Thyroid gland (tissue), 4 donors: Measurements from ENCODE around the gene RPL36A. TPM values are rescaled to one million over a fixed set of nuclear protein-coding genes. Genes with fewer than 3 reads are reported as not detected.

ENCODE experiments used
- DNase-seq, 2 donors: peaks; one replicate each; pipeline ENCODE4 v3.0.0-alpha.2; 2019
- H3K27ac ChIP-seq, 3 donors: fragments of 200-600 bp; sonication (generic); 1 replicate in 2 of 3; 2 replicates in 1 of 3; pipeline ENCODE4 v1.5.1; 2016 to 2019; ENCODE audit warnings: mild to moderate bottlenecking in 1 of 3, moderate library complexity in 1 of 3
- H3K27me3 ChIP-seq: fragments of 200-600 bp; sonication (generic); one replicate; pipeline ENCODE4 v1.5.1; 2019
- H3K36me3 ChIP-seq, 2 donors: fragments of 200-600 bp; sonication (generic); one replicate each; pipeline ENCODE4 v1.5.1; 2016 to 2019
- H3K4me1 ChIP-seq, 2 donors: fragments of 200-600 bp; sonication (generic); one replicate each; pipeline ENCODE4 v1.5.1; 2017 to 2019
- H3K4me3 ChIP-seq, 3 donors: fragments of 200-600 bp; sonication (generic); replicated peaks in 1 of 3; 1 replicate in 2 of 3; 2 replicates in 1 of 3; pipeline ENCODE4 v1.5.1; 2016; ENCODE audit warnings: mild to moderate bottlenecking in 1 of 3
- H3K9me3 ChIP-seq: fragments of 200-600 bp; sonication (generic); one replicate; pipeline ENCODE4 v1.5.1; 2017
- POLR2A ChIP-seq, 2 donors: fragments of 450-650 bp; IDR thresholded peaks; one replicate each; pipeline ENCODE4 v1.6.1; 2017; ENCODE audit warnings: antibody characterized with exemption in 2 of 2, mild to moderate bottlenecking in 2 of 2, moderate library complexity in 1 of 2
- WGBS, 2 donors: methylation state at CpG; one replicate each; pipeline ENCODE4 v1.1.5; 2017; 5-methylcytosine and 5-hydroxymethylcytosine counted together
- intact Hi-C: fragments of 100-400 bp; cut with DNase I; formaldehyde crosslinking; loops from one replicate; pipeline ENCODE4 v1.15.1; 2023
- total RNA-seq, 4 donors: library from RNA; depleted of rRNA; stranded (reverse); fragments of >200 nt; gene quantifications; one replicate each; pipeline ENCODE4 v1.2.3, GENCODE V29; 2016
- TF ChIP-seq, protein P1 (sequence below), 6 experiments: fragments of 200-600 bp in 3 of 6; fragments of 450-650 bp in 3 of 6; sonication (generic) in 3 of 6; IDR thresholded peaks; one replicate each; pipeline ENCODE4 v1.5.1; 2016 to 2019; ENCODE audit warnings: antibody characterized with exemption in 6 of 6, mild to moderate bottlenecking in 2 of 6, inconsistent platforms in 1 of 6, moderate library complexity in 1 of 6

The RPL36A gene
- 1,000 to 10,000 TPM in 2 of 4 donors, 100 to 1,000 TPM in 2; 258 to 2,076 (median 1,246) TPM for total RNA-seq

DNA sequence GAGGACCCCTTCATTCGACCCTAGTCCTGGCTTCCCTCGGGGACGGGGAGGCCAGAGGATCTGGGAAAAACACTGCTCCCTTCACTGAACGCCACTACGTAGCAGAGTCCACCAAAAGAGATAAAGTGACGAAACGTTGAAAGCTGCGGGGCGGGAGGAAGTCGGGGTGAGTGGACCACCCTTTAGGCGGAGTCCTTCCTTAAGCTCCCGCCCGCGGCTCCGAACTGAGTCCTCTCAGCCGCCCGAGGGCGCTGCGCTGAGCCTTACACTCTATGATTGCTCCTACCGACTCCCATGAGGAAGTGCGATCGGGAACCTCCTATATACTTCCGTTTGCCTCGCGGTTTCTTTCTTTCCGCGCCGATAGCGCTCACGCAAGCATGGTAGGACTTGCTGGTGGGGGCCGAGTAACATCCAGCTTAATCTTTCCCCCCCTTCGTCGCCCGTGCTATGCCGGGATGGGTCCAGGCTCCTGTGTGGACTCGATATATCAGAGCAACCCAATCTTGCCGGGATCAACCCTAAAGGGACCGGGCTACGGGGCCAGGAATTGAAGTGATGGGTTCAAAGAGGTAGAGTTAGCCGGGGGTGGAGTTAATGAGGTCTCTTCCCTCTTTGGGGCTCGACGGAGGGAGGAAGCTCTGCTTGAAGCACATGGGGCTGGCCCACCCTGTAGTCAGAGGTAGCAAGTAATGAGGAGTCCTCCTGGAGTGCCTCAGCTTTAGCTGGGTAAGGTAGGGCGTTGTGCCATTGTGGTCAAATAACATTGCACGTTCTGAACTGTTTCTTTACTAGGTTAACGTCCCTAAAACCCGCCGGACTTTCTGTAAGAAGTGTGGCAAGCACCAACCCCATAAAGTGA is at the start of gene RPL36A:
TSS of gene RPL36A (plus strand) at position 348 of the 862 bp plus-strand sequence. CDS start at position 381, 33 bp downstream.
- intact Hi-C loops = no loop called here
- Histone ChIP-seq H3K4me3 (peak within 1 kb of the TSS; percentile 9 to 51 (median 30)), H3K4me1 (no peaks in the 10 kb centered on the region), H3K27me3 (no peaks in the 10 kb centered on the region), H3K36me3 (no peaks in the 10 kb centered on the region), H3K9me3 (no peaks in the 10 kb centered on the region), H3K27ac (peak within 1 kb of the TSS; percentile 30 to 69 (median 58))
- DNase-seq = peak; percentile 84
- 1% methylated on average over 13 to 20 of the region's 47 CpGs for WGBS, 2 donors
- TF ChIP-seq, protein P1, sequence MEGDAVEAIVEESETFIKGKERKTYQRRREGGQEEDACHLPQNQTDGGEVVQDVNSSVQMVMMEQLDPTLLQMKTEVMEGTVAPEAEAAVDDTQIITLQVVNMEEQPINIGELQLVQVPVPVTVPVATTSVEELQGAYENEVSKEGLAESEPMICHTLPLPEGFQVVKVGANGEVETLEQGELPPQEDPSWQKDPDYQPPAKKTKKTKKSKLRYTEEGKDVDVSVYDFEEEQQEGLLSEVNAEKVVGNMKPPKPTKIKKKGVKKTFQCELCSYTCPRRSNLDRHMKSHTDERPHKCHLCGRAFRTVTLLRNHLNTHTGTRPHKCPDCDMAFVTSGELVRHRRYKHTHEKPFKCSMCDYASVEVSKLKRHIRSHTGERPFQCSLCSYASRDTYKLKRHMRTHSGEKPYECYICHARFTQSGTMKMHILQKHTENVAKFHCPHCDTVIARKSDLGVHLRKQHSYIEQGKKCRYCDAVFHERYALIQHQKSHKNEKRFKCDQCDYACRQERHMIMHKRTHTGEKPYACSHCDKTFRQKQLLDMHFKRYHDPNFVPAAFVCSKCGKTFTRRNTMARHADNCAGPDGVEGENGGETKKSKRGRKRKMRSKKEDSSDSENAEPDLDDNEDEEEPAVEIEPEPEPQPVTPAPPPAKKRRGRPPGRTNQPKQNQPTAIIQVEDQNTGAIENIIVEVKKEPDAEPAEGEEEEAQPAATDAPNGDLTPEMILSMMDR (IDR thresholded peaks at IDR 0.05) = peak in 4 of 6 experiments; percentile 51 to 69 (median 64)
- peak in 1 of 2 donors; percentile 77 for TF ChIP-seq POLR2A (IDR thresholded peaks at IDR 0.05)

DNA sequence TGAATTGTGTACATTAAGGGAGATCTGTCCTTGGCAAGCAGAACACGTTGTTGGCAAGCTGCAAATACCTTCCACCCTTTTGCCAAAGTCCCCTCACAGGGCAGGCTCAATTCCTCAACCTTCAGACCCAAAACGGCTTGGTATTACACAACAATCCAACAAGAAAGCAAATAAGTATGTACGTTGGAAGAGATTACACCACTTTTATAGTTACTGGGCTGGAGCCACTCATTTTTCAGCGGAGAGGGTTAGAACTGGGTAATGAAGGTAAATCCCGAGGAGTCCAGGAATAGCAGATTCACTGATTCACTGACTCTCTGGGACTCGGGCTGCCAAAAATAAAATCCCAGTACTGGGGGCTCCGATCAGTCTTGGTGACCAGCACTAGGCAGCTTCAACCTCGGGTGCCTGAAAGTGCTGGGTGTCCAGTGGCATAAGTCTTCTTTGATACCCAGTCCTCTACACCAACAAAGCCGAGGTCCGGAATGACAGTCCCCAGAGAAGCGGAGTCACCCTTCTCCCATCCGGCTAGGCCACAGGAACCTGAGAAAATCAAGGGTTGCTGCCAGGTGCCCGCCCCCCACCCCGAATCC is 42.9 kb upstream of the RPL36A start:
- TF ChIP-seq, protein P1 (IDR thresholded peaks at IDR 0.05) = no peak
- no peak for TF ChIP-seq POLR2A (IDR thresholded peaks at IDR 0.05)
- Histone ChIP-seq H3K27me3 (no peaks in the 10 kb centered on the region), H3K4me3 (peak overlapping the region in 2 of 3 donors; percentile 42 to 69), H3K27ac (peak overlapping the region in 1 of 3 donors; percentile 91), H3K36me3 (no peaks in the 10 kb centered on the region), H3K9me3 (no peaks in the 10 kb centered on the region), H3K4me1 (peaks cover 0 to 6% of the 10 kb centered on the region in 2 donors)
- WGBS, 2 donors = 0% methylated on average over 2 to 5 of the region's 14 CpGs
- DNase-seq = peak in 1 of 2 donors; percentile 17
- intact Hi-C loops = no loop called here

DNA sequence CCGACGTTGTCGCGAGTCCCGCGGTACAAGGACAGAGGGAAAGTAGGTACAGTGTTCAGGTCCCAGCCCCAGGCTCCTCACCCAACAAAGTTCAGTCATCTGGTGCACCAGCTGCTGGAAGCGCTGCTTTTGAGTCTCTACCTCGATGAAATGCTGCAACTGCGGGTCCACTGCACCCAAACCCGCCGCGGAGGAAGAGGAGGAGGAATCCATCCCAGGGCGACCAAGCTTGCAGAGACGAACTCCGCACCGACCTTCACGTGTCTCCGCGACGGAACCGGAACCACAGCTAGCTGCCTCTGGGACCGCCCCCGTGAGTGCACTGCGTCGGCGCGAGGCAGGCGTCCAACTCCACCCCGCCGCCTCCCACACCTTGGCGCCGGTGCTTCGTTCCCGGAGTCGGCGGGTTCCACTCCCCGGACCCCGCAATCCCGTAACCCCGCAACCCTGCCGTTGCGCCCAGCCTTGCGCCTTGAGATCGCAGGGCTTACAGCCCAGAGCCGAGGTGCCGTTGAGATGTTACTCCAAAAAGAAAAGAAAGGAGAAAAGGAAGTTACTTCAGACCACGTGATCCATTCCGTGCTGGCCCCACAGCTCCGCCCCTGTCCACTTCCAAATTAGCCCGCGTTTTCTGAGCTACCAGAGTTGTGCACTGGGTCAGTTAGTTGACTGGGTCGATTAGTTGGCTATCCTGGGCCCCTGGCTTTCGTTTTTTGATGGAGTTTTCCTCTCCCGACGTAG is 42.2 kb upstream of the RPL36A start, which contains the start of gene TIMM8A:
TSS of gene TIMM8A (minus strand) at position 291 of the 741 bp plus-strand sequence. CDS start at position 213, 78 bp downstream.
- TF ChIP-seq, protein P1 (IDR thresholded peaks at IDR 0.05) = no peak
- TF ChIP-seq POLR2A (IDR thresholded peaks at IDR 0.05) = peak in 1 of 2 donors; percentile 62
- 0 to 2% methylated on average over 10 to 11 of the region's 55 CpGs for WGBS, 2 donors
- H3K27ac ChIP-seq = peak within 1 kb of the TSS; percentile 78 to 91 (median 90)
- peak; percentile 79 to 81 for DNase-seq
- no peaks in the 10 kb centered on the region for H3K36me3 ChIP-seq
- H3K4me3 ChIP-seq = peak within 1 kb of the TSS in 2 of 3 donors; percentile 42 to 69
- no peaks in the 10 kb centered on the region for H3K9me3 ChIP-seq
- peaks cover 0 to 6% of the 10 kb centered on the region in 2 donors for H3K4me1 ChIP-seq
- H3K27me3 ChIP-seq = no peaks in the 10 kb centered on the region
- intact Hi-C loops = no loop called here

DNA sequence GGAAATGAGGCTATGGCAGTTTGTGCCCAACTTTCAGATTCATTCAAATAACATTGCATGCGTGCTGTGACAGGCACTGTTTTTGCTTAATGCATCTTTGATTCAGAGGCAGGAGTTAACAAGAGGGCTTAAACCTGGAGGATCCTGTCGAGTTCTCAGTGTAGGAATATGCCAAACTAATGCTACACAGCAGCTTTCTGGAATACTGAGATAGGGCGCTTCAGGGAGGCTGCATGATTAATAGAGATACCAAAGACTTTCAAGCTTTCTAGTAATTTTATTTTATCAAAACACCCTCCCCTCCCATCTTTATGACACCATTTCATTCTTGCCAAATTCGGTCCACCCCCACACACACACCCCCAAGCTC is 41.6 kb upstream of the RPL36A start:
- Histone ChIP-seq H3K27me3 (no peaks in the 10 kb centered on the region), H3K36me3 (no peaks in the 10 kb centered on the region), H3K9me3 (no peaks in the 10 kb centered on the region), H3K4me1 (peaks cover 0 to 6% of the 10 kb centered on the region in 2 donors), H3K27ac (peak overlapping the region in 1 of 3 donors; percentile 91), H3K4me3 (peak overlapping the region in 2 of 3 donors; percentile 42 to 69)
- TF ChIP-seq, protein P1 (IDR thresholded peaks at IDR 0.05) = no peak
- TF ChIP-seq POLR2A (IDR thresholded peaks at IDR 0.05) = no peak
- no peak for DNase-seq
- intact Hi-C loops = no loop called here
- WGBS, 2 donors = 22 to 38% methylated on average over 4 of the region's 4 CpGs
